ENCODE data around the gene PNLIP.

- no peak for TF ChIP-seq TAF1 (IDR thresholded peaks at IDR 0.05; ENCODE audit: borderline replicate concordance, insufficient read depth, low read length)
- TF ChIP-seq POLR2AphosphoS5 (IDR thresholded peaks at IDR 0.05; ENCODE audit: low read depth, low read length) = no peak
- no peak for TF ChIP-seq REST (IDR thresholded peaks at IDR 0.05; ENCODE audit: insufficient read depth in 1 of 2, low read depth in 2 of 2, low read length in 2 of 2)
These were observed 54.3 kb downstream of the PNLIP start for GRCh38 chr10:116599991-116600390.
